ENCODE results near the gene GAB1. TPM values are rescaled to one million over a fixed set of nuclear protein-coding genes. Genes with fewer than 3 reads are reported as not detected.

Gene GAB1
- total RNA-seq, 1 experiment from 2014 or later, result 46.9 TPM

DNA sequence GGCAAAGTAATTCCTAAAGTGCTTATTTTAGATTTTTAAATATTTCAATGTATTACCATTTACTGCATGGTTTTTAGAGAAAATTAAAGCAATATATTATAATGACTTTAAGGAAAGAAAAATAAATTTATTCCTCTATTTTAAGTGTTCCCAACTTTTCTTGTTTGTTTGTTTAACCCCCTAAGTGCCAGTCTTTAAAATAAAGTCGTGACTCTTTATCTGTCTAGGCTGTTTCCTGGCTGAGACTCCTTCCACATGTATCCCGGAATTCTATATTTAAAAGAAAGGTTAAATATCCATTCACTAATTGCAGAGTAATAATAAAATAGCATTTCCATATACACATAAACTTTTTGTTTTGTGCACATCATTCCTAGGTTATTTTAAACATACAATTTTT lies 71.2 kb downstream of the GAB1 start:
- no TSS peak for BruUV-seq (replicated peaks)
- peaks cover 4% of the 10 kb centered on the region for H3K36me3 Mint-ChIP-seq (ENCODE audit: insufficient read depth, unreplicated experiment)
- CTCF ChIA-PET, result no interaction called here
- H3K27ac Mint-ChIP-seq (ENCODE audit: unreplicated experiment), result no peak overlapping the region
- DNase-seq, result no peak
- Histone ChIP-seq H3K4me3 (ENCODE audit: low read depth, low read length) (no peak overlapping the region), H3K36me3 (ENCODE audit: control insufficient read depth, insufficient read depth, low read length) (no peaks in the 10 kb centered on the region), H3K9me3 (no peaks in the 10 kb centered on the region), H3K4me1 (0 out of 2 replicates have a peak, but pooled peaks cover 3% of the 10 kb centered on the region), H3K27me3 (replicated peaks; ENCODE audit: control insufficient read depth, insufficient read depth, low read length) (no peaks in the 10 kb centered on the region)
- POLR2A ChIA-PET, result no interaction called here
- H3K4me3 Mint-ChIP-seq (ENCODE audit: unreplicated experiment), result no peak overlapping the region
- peaks cover 22% of the 10 kb centered on the region for H3K4me1 Mint-ChIP-seq (ENCODE audit: low read depth, unreplicated experiment)
- intact Hi-C loops (cut with micrococcal nuclease; ENCODE audit: unreplicated experiment), result no loop called here
- no peaks in the 10 kb centered on the region for H3K9me3 Mint-ChIP-seq (ENCODE audit: unreplicated experiment)
- TF ChIP-seq CTCF (IDR thresholded peaks at IDR 0.05; ENCODE audit: insufficient read depth in 1 of 2, low read depth in 1 of 2, low read length in 1 of 2, severe bottlenecking in 1 of 2, unreplicated experiment in 1 of 2), result no peak
- H3K27me3 Mint-ChIP-seq (ENCODE audit: insufficient read depth, unreplicated experiment), result no peaks in the 10 kb centered on the region

DNA sequence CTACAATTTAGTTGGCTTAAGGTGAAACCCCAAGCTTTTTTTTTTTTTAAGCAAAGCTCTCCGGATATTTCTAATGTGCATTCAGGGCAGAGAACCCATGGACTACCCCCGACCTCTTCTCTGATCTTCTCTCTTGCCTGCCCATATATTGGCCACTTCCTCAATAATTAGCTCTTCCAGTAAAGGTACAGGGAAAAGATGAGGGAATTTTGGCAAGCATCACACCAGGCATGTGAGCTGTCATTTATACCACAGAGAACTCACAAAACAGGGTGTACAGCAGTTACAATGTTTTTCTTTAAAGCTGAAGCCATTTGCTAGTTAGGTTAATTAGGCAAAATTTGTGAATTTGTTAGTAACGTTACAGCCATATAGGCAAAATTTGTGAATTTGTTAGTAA lies 73.3 kb downstream of the GAB1 start:
- no peak overlapping the region for H3K4me3 ChIP-seq (ENCODE audit: low read depth, low read length)
- DNase-seq, result no peak
- H3K4me1 ChIP-seq, result 0 out of 2 replicates have a peak, but pooled peaks cover 3% of the 10 kb centered on the region
- no TSS peak for BruUV-seq (replicated peaks)
- intact Hi-C loops (cut with micrococcal nuclease; ENCODE audit: unreplicated experiment), result no loop called here
- Mint-ChIP-seq H3K27ac (ENCODE audit: unreplicated experiment) (no peak overlapping the region), H3K27me3 (ENCODE audit: insufficient read depth, unreplicated experiment) (no peaks in the 10 kb centered on the region), H3K4me3 (ENCODE audit: unreplicated experiment) (no peak overlapping the region), H3K36me3 (ENCODE audit: insufficient read depth, unreplicated experiment) (peaks cover 15% of the 10 kb centered on the region), H3K9me3 (ENCODE audit: unreplicated experiment) (no peaks in the 10 kb centered on the region), H3K4me1 (ENCODE audit: low read depth, unreplicated experiment) (peaks cover 22% of the 10 kb centered on the region)
- ChIA-PET CTCF (no interaction called here), POLR2A (no interaction called here)
- no peaks in the 10 kb centered on the region for H3K27me3 ChIP-seq (replicated peaks; ENCODE audit: control insufficient read depth, insufficient read depth, low read length)
- no peak for TF ChIP-seq CTCF (IDR thresholded peaks at IDR 0.05; ENCODE audit: insufficient read depth in 1 of 2, low read depth in 1 of 2, low read length in 1 of 2, severe bottlenecking in 1 of 2, unreplicated experiment in 1 of 2)
- H3K36me3 ChIP-seq (ENCODE audit: control insufficient read depth, insufficient read depth, low read length), result no peaks in the 10 kb centered on the region
- no peaks in the 10 kb centered on the region for H3K9me3 ChIP-seq

DNA sequence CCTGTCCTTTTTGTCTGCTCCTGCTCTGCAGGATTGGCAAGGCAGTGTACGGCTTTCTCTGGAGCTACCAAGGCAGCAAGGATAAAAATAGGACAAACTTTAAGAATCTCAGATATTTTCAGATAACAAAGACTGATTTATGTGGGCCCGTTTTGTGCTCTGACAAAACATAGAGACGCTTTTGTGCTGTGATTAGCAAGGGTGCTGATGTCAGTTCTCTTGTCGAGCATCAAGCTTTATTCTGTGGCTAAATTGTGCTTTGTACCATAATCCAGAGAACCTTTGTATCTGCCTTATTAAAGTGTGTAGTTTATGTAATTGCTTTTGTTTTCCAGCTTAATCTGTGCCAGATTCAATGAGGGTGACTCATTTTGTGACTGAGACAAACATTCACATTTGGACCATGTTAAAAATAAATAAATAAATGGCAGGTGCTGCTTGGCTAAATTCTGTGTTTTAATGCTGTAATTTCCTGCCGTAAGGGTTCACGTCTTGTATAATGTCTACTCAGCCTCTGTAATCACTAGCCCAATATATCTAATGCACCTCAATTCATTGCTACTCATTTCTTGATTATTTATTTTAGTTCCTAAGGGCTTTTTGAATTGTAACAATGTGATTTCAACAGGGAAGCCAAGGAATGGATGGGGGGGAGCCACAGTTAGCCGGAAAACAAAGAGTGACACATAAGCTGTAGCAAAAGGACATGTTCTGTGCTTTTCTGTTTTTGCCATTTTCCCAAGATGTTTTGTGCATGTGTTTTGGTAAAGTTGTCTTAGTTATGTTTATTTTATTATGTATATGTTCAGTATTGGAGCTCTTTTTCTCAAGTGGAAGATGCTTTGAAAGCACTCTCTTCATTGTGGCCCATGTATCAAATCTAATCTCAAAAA lies 75.1 kb downstream of the GAB1 start:
- TF ChIP-seq CTCF (IDR thresholded peaks at IDR 0.05; ENCODE audit: insufficient read depth in 1 of 2, low read depth in 1 of 2, low read length in 1 of 2, severe bottlenecking in 1 of 2, unreplicated experiment in 1 of 2), result no peak
- Mint-ChIP-seq H3K27me3 (ENCODE audit: insufficient read depth, unreplicated experiment) (no peaks in the 10 kb centered on the region), H3K4me1 (ENCODE audit: low read depth, unreplicated experiment) (peaks cover 22% of the 10 kb centered on the region), H3K27ac (ENCODE audit: unreplicated experiment) (no peak overlapping the region), H3K4me3 (ENCODE audit: unreplicated experiment) (no peak overlapping the region), H3K36me3 (ENCODE audit: insufficient read depth, unreplicated experiment) (peaks cover 20% of the 10 kb centered on the region), H3K9me3 (ENCODE audit: unreplicated experiment) (no peaks in the 10 kb centered on the region)
- Histone ChIP-seq H3K9me3 (no peaks in the 10 kb centered on the region), H3K27me3 (replicated peaks; ENCODE audit: control insufficient read depth, insufficient read depth, low read length) (no peaks in the 10 kb centered on the region), H3K4me1 (0 out of 2 replicates have a peak, but pooled peaks cover 3% of the 10 kb centered on the region), H3K36me3 (ENCODE audit: control insufficient read depth, insufficient read depth, low read length) (no peaks in the 10 kb centered on the region), H3K4me3 (ENCODE audit: low read depth, low read length) (no peak overlapping the region)
- no TSS peak for BruUV-seq (replicated peaks)
- ChIA-PET POLR2A (no interaction called here), CTCF (no interaction called here)
- DNase-seq, result no peak
- intact Hi-C loops (cut with micrococcal nuclease; ENCODE audit: unreplicated experiment), result no loop called here
